ENCODE measurements around the gene C10orf90.
A peak's percentile ranks its signal among the peaks of the same experiment; 100 is the strongest.

Gene C10orf90

DNA sequence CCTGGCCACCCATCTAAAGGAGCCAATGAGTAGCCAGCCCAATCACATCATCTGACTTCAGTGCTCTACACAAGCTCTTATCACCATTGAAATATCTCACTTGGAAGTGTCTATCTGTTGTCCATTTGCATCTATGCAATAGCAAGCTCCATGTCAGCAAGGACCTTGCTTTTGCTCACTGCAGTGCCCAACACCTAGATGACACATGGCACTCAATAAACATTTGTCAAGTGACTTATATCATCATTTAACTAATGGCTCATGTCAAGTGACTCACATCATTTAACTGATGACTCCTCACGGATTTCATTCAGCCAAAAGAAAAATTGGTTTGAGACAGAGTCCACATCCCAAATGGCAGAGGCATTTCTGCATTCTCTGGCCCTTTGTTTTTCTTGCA, 189.3 kb downstream of the C10orf90 start:
- Mint-ChIP-seq H3K9me3 (no peaks in the 10 kb centered on the region), H3K36me3 (ENCODE audit: low read depth) (no peaks in the 10 kb centered on the region), H3K4me1 (ENCODE audit: low read depth) (no peaks in the 10 kb centered on the region), H3K4me3 (no peak overlapping the region), H3K27ac (no peak overlapping the region), H3K27me3 (ENCODE audit: low read depth) (no peaks in the 10 kb centered on the region)

DNA sequence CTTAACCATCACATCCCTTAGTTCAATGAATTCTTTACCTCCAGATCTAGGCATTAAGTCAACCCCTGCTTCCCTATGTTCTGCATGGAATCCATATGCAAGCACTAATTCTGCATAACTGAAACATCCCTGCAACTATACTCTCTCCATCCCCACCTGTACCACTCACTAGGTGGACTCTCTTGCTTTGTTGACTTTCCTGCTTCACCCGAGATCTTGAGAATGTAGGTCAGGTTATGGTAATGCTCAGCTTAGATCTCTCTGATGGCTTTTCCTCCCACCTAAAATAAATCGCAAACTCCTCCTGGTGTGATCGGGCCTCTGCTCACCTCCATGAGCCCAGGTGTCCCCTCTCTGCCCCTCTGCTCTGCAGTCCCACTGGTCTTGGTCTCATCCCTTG, 189.8 kb downstream of the C10orf90 start:
- H3K4me1 Mint-ChIP-seq (ENCODE audit: low read depth): no peaks in the 10 kb centered on the region
- H3K27ac Mint-ChIP-seq: no peak overlapping the region
- H3K27me3 Mint-ChIP-seq (ENCODE audit: low read depth): no peaks in the 10 kb centered on the region
- no peaks in the 10 kb centered on the region for H3K36me3 Mint-ChIP-seq (ENCODE audit: low read depth)
- no peaks in the 10 kb centered on the region for H3K9me3 Mint-ChIP-seq
- no peak overlapping the region for H3K4me3 Mint-ChIP-seq

- no peak overlapping the region for H3K4me3 Mint-ChIP-seq
- no peaks in the 10 kb centered on the region for H3K27me3 Mint-ChIP-seq (ENCODE audit: low read depth)
- H3K4me1 Mint-ChIP-seq (ENCODE audit: low read depth): no peaks in the 10 kb centered on the region
- H3K27ac Mint-ChIP-seq: no peak overlapping the region
- no peaks in the 10 kb centered on the region for H3K36me3 Mint-ChIP-seq (ENCODE audit: low read depth)
- no peaks in the 10 kb centered on the region for H3K9me3 Mint-ChIP-seq
Observed at GRCh38 chr10:126479280-126479895, 191.1 kb downstream of the C10orf90 start.

GRCh38 chr10:126478546-126478945, 191.9 kb downstream of the C10orf90 start:
- Mint-ChIP-seq H3K9me3 (peaks cover 2% of the 10 kb centered on the region), H3K4me3 (no peak overlapping the region), H3K27me3 (ENCODE audit: low read depth) (no peaks in the 10 kb centered on the region), H3K4me1 (ENCODE audit: low read depth) (no peaks in the 10 kb centered on the region), H3K27ac (no peak overlapping the region), H3K36me3 (ENCODE audit: low read depth) (no peaks in the 10 kb centered on the region)

- H3K9me3 Mint-ChIP-seq: peaks cover 4% of the 10 kb centered on the region
- no peak overlapping the region for H3K27ac Mint-ChIP-seq
- H3K36me3 Mint-ChIP-seq (ENCODE audit: low read depth): no peaks in the 10 kb centered on the region
- H3K4me1 Mint-ChIP-seq (ENCODE audit: low read depth): no peaks in the 10 kb centered on the region
- no peaks in the 10 kb centered on the region for H3K27me3 Mint-ChIP-seq (ENCODE audit: low read depth)
- H3K4me3 Mint-ChIP-seq: no peak overlapping the region
Observed at GRCh38 chr10:126476246-126476645, 194.2 kb downstream of the C10orf90 start.

GRCh38 chr10:126475074-126475691, 195.3 kb downstream of the C10orf90 start:
- no peak overlapping the region for H3K27ac Mint-ChIP-seq
- peaks cover 4% of the 10 kb centered on the region for H3K9me3 Mint-ChIP-seq
- no peaks in the 10 kb centered on the region for H3K4me1 Mint-ChIP-seq (ENCODE audit: low read depth)
- H3K4me3 Mint-ChIP-seq: no peak overlapping the region
- H3K27me3 Mint-ChIP-seq (ENCODE audit: low read depth): no peaks in the 10 kb centered on the region
- no peaks in the 10 kb centered on the region for H3K36me3 Mint-ChIP-seq (ENCODE audit: low read depth)

- H3K4me1 Mint-ChIP-seq (ENCODE audit: low read depth): peaks cover 8% of the 10 kb centered on the region
- H3K27ac Mint-ChIP-seq: no peak overlapping the region
- H3K4me3 Mint-ChIP-seq: no peak overlapping the region
- H3K9me3 Mint-ChIP-seq: peaks cover 4% of the 10 kb centered on the region
- H3K36me3 Mint-ChIP-seq (ENCODE audit: low read depth): no peaks in the 10 kb centered on the region
- no peaks in the 10 kb centered on the region for H3K27me3 Mint-ChIP-seq (ENCODE audit: low read depth)
Observed at GRCh38 chr10:126474031-126474430, 196.5 kb downstream of the C10orf90 start.

- peaks cover 4% of the 10 kb centered on the region for H3K9me3 Mint-ChIP-seq
- no peak overlapping the region for H3K4me3 Mint-ChIP-seq
- no peaks in the 10 kb centered on the region for H3K36me3 Mint-ChIP-seq (ENCODE audit: low read depth)
- H3K27ac Mint-ChIP-seq: no peak overlapping the region
- H3K4me1 Mint-ChIP-seq (ENCODE audit: low read depth): peaks cover 10% of the 10 kb centered on the region
- no peaks in the 10 kb centered on the region for H3K27me3 Mint-ChIP-seq (ENCODE audit: low read depth)
Observed at GRCh38 chr10:126470991-126471390, 199.5 kb downstream of the C10orf90 start.

GRCh38 chr10:126469692-126470091, 200.8 kb downstream of the C10orf90 start:
- Mint-ChIP-seq H3K9me3 (peaks cover 4% of the 10 kb centered on the region), H3K36me3 (ENCODE audit: low read depth) (no peaks in the 10 kb centered on the region), H3K27me3 (ENCODE audit: low read depth) (no peaks in the 10 kb centered on the region), H3K4me1 (ENCODE audit: low read depth) (peaks cover 10% of the 10 kb centered on the region), H3K27ac (peak overlapping the region; percentile 24), H3K4me3 (no peak overlapping the region)

- peak overlapping the region; percentile 24 for H3K27ac Mint-ChIP-seq
Observed at GRCh38 chr10:126468876-126469643, 201.4 kb downstream of the C10orf90 start.

GRCh38 chr10:126468467-126468866, 202.0 kb downstream of the C10orf90 start:
- H3K4me1 Mint-ChIP-seq (ENCODE audit: low read depth): peaks cover 10% of the 10 kb centered on the region
- no peaks in the 10 kb centered on the region for H3K36me3 Mint-ChIP-seq (ENCODE audit: low read depth)
- H3K4me3 Mint-ChIP-seq: no peak overlapping the region
- H3K27ac Mint-ChIP-seq: no peak overlapping the region
- H3K27me3 Mint-ChIP-seq (ENCODE audit: low read depth): no peaks in the 10 kb centered on the region
- H3K9me3 Mint-ChIP-seq: peaks cover 2% of the 10 kb centered on the region

More at GRCh38 chr10:126468876-126469643, 201.4 kb downstream of the C10orf90 start:
- H3K4me1 Mint-ChIP-seq (ENCODE audit: low read depth): peaks cover 10% of the 10 kb centered on the region
- no peaks in the 10 kb centered on the region for H3K27me3 Mint-ChIP-seq (ENCODE audit: low read depth)
- H3K9me3 Mint-ChIP-seq: peaks cover 4% of the 10 kb centered on the region
- H3K36me3 Mint-ChIP-seq (ENCODE audit: low read depth): no peaks in the 10 kb centered on the region
- H3K4me3 Mint-ChIP-seq: no peak overlapping the region

- H3K4me3 Mint-ChIP-seq: no peak overlapping the region
- peaks cover 10% of the 10 kb centered on the region for H3K9me3 Mint-ChIP-seq
- peaks cover 10% of the 10 kb centered on the region for H3K4me1 Mint-ChIP-seq (ENCODE audit: low read depth)
- H3K27me3 Mint-ChIP-seq (ENCODE audit: low read depth): no peaks in the 10 kb centered on the region
- H3K36me3 Mint-ChIP-seq (ENCODE audit: low read depth): no peaks in the 10 kb centered on the region
- no peak overlapping the region for H3K27ac Mint-ChIP-seq
Observed at GRCh38 chr10:126465771-126466170, 204.7 kb downstream of the C10orf90 start.

- H3K4me1 Mint-ChIP-seq (ENCODE audit: low read depth): no peaks in the 10 kb centered on the region
- H3K4me3 Mint-ChIP-seq: no peak overlapping the region
- H3K27me3 Mint-ChIP-seq (ENCODE audit: low read depth): no peaks in the 10 kb centered on the region
- no peaks in the 10 kb centered on the region for H3K36me3 Mint-ChIP-seq (ENCODE audit: low read depth)
- H3K27ac Mint-ChIP-seq: no peak overlapping the region
- peaks cover 10% of the 10 kb centered on the region for H3K9me3 Mint-ChIP-seq
Observed at GRCh38 chr10:126463286-126463685, 207.2 kb downstream of the C10orf90 start.

DNA sequence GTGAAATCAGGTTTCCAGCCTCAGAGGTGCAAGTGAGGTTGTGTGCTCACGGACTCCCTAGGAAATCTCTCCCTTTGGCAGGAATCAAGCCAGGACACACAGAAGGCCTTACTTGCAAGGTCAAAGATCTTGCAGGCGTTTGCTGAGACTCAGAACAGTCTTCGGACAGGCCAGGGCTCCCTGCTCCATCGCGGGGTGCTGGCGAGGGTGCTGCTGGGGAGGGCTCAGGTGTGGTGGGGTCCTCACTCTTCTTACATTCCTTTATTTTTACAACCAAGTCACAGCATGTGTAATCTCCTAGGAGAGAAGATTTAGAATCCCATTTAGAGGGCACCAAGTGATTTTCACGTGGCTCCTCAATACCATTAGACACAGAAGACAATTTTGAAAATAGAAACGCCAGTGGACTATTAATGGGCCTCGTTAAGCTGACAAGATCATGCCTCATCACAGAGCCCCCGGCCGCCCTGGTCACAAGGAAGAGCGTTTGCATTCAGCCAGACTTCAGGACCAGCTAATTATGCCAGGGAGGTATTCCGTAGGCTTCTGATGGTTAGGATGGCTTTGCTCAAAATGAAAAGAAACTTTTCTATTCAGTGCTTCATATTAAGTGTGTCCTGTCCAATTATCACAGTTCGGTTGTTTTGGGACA, 209.1 kb downstream of the C10orf90 start:
- Mint-ChIP-seq H3K27ac (no peak overlapping the region), H3K4me3 (no peak overlapping the region), H3K27me3 (ENCODE audit: low read depth) (no peaks in the 10 kb centered on the region), H3K9me3 (peaks cover 10% of the 10 kb centered on the region), H3K4me1 (ENCODE audit: low read depth) (no peaks in the 10 kb centered on the region), H3K36me3 (ENCODE audit: low read depth) (no peaks in the 10 kb centered on the region)
